WI38 (cell line): ENCODE data around the gene NCOA1.
"Not testable (repeated sequence)": the region's sequence is repeated elsewhere in the genome, so short reads cannot be mapped to it uniquely, and the experiment has no call there.

Experiments
- H3K4me3 ChIP-seq: 2 replicates; pipeline ENCODE4 v1.5.1; 2011; ENCODE audit warnings: low read depth, mild to moderate bottlenecking, control low read depth, low read length
- TF ChIP-seq, protein P1 (sequence below): IDR thresholded peaks from 2 replicates; pipeline ENCODE4 v1.5.1; 2012; ENCODE audit warnings: low read depth, mild to moderate bottlenecking, control low read depth, low read length

NCOA1 gene

DNA sequence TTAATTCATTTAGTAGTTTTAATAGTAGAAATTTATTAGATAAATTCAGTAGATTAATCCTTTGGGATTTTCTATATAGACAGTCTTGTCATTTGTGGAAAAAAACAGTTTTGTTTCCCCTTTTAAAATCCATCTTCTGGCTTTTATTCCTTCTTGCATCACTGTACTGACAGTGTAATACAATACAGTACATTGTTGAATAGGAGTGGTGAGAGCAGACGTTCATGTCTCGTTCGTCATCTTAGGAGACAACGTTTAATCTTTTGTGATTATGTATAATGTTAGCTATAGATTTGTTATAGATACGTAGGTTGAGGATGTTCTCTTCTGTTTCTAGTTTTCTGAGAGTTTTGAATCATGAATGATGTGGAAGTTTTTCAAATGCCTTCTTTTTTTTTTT, 61.8 kb downstream of the NCOA1 start:
- H3K4me3 ChIP-seq, result no peak overlapping the region

DNA sequence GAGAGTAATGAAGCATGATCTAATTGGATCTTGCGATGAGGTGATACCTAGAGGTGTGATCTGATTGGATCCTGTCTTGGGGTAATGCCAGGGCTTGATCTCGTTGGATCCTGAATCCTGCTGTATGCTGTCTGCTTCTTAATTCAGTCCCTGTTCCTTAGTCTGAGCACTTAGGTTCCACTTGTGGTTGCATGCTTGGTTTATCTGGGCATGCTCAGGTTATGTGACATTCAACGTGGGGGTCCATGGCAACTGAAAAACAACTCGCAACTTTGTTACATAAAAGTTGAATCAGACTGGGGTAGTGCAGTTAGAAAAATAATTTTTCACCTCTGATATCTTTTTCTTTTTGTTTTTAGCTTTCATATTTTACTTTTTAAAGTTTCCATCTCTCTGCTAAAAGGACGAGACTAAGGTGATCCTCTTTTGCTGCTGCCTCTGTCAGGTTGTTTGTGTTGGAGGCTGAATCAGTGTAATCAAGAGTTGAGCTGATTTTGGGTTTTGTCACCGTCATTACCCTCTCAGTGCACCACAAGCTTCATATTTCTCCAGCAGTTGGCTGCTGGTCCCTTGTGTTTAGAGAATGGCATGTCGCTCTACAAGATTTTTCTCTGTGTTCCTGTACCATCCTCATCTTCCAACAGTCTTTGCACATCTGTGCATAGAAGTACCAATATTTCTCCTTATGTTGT, 67.9 kb downstream of the NCOA1 start:
- no peak overlapping the region for H3K4me3 ChIP-seq
- TF ChIP-seq, protein P1, sequence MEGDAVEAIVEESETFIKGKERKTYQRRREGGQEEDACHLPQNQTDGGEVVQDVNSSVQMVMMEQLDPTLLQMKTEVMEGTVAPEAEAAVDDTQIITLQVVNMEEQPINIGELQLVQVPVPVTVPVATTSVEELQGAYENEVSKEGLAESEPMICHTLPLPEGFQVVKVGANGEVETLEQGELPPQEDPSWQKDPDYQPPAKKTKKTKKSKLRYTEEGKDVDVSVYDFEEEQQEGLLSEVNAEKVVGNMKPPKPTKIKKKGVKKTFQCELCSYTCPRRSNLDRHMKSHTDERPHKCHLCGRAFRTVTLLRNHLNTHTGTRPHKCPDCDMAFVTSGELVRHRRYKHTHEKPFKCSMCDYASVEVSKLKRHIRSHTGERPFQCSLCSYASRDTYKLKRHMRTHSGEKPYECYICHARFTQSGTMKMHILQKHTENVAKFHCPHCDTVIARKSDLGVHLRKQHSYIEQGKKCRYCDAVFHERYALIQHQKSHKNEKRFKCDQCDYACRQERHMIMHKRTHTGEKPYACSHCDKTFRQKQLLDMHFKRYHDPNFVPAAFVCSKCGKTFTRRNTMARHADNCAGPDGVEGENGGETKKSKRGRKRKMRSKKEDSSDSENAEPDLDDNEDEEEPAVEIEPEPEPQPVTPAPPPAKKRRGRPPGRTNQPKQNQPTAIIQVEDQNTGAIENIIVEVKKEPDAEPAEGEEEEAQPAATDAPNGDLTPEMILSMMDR, result no peak

More for the DNA sequence above, 61.8 kb downstream of the NCOA1 start:
- TF ChIP-seq, protein P1, result no peak

DNA sequence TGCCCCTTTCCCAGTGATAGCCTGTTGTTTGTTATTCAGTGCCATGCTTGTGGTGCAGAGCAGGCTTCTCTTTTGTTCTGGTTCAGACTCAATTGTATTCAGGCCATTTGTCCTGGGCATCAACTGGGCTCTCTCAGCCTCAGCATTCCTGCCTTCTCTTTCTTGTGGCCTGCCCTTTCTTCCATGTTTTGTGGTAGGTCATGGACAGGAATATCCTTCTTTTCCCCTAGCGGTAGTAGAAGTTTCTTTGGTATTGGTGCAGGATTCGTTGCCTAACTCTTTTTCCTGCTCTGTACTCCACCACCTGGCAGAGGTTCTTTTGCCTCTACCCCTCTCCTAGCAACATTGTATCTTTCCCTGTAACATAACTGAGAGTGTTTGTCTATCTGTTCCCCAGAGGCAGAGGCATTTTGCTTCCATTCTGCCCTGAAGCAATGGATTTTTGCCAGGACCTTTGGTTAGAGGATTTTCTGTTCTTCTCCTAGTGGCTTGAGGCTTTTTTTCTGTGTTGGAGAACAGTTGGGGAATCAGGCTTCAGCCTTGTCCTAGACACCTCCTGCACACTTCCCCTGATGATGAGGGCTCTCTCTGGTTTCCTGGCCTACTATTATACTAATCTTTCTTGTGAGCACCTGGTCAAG, 68.5 kb downstream of the NCOA1 start:
- H3K4me3 ChIP-seq, result no peak overlapping the region

DNA sequence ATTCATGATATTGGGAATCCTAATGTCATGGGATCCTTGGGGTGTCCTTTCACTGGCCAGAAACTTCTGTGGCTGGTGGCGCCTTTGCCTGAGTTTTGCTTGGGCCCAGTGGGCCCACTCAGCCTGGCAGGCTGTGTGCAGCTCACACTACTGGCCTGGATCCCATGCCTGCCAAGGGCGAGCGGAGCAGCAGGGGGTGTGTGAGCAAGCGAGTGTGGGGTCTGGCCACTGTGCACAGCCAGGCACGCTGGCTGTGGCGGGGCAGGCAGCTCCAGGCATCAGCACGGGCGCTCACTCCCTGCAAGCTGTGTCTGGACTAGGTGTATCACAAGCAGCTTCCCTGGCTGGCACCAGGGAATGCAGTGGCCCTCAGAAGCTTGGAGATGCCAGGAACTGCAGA, 74.5 kb downstream of the NCOA1 start:
- TF ChIP-seq, protein P1, result no peak
- H3K4me3 ChIP-seq, result no peak overlapping the region

More for the DNA sequence above, 68.5 kb downstream of the NCOA1 start:
- TF ChIP-seq, protein P1, result no peak

DNA sequence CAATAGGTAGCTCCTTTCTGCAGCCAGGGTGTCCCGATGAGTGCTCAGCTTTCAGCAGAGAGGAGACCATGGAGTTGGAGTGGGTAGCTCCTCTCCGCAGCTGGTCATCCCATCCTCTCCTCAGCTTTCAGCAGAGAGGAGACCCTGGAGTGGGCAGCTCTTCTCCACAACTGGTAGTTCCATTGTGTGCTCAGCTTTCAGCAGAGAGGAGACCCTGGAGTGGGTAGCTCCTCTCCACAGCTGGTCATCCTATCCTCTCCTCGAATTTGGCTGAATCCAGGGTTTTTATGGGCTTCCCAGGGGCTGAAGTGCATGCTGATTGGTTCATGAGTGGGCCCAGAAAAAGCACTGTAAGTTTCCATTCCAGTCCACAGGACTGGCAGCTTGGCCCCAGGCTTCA, 75.2 kb downstream of the NCOA1 start:
- H3K4me3 ChIP-seq, result no peak overlapping the region
- TF ChIP-seq, protein P1, result no peak

DNA sequence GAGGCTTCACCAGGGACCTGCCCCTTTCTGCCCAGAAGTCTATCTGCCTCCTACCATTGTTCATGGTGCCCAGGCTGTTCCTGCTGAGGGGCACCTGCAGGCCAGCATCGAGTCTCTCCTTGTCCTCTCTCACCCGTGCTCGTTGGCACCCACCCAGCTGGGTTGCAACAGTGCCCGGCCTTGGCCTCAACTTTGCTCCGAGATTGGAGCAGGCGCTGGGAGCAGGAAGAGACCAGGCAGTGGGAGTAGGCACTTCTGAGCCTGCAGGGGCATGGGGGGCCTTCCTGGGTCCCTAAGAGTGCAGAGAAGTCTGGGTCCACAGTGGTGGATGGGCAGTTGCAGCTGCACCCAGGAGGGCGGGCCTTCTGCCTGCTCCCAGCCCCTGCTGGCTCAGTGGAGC, 75.6 kb downstream of the NCOA1 start:
- TF ChIP-seq, protein P1, result no peak
- H3K4me3 ChIP-seq, result no peak overlapping the region

DNA sequence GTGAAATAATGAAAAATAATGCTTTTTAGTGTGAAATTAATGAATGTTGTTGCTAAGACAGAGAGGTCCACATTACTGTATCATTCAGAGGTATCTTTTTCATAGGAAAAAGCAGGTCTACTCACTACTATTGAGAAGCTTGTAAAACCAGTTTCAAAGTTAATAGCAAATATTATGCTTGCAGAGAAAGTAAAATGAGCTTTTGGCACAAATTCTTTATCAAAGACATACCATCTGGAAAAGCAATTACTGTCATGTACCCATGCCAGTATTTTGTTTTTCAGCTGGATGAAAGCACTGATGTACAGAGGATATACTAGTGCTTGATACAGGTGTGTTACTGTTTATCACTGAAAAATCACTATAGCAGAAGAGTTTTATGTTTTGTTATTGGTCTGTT, 77.5 kb downstream of the NCOA1 start:
- TF ChIP-seq, protein P1, result no peak

DNA sequence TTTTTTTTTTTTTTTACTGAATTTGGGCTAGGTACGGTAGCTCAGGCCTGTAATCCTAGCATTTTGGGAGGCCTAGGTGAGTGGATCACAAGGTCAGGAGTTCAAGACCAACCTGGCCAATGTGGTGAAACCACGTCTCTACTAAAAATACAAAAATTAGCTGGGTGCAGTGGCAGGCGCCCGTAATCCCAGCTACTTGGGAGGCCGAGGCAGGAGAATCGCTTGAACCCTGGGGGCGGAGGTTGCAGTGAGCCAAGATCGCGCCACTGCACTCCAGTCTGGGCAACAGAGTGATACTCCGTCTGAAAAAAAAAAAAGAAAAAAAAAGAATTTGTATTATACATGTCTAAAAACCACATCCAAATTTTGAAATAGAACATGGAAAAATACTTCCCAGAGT, 78.5 kb downstream of the NCOA1 start:
- not testable (repeated sequence) for H3K4me3 ChIP-seq

More for the DNA sequence above, 77.5 kb downstream of the NCOA1 start:
- H3K4me3 ChIP-seq, result no peak overlapping the region
